HG03066 (cell line): ENCODE results near the gene CCNA2.

ENCODE experiments used
- ATAC-seq: cut with Tn5 transposase; IDR thresholded peaks from one replicate; pipeline ENCODE4 v1.9.1; 2021; ENCODE audit warnings: low read depth; ENCODE audit not compliant: unreplicated experiment

CCNA2 gene

GRCh38 chr4:121777625-121778024 is 46.1 kb downstream of the CCNA2 start:
- ATAC-seq = no peak

GRCh38 chr4:121776610-121777401 is 46.9 kb downstream of the CCNA2 start:
- ATAC-seq = no peak

GRCh38 chr4:121773883-121774282 is 49.8 kb downstream of the CCNA2 start:
- ATAC-seq = no peak

GRCh38 chr4:121771869-121772268 is 51.8 kb downstream of the CCNA2 start:
- ATAC-seq = no peak

- ATAC-seq = no peak
These were observed 54.3 kb downstream of the CCNA2 start for GRCh38 chr4:121769341-121769740.

GRCh38 chr4:121767166-121767565 is 56.5 kb downstream of the CCNA2 start:
- ATAC-seq = no peak
